ENCODE results near the gene SMOC2. TPM values are rescaled to one million over a fixed set of nuclear protein-coding genes. Genes with fewer than 3 reads are reported as not detected.

Gene SMOC2, protein sequence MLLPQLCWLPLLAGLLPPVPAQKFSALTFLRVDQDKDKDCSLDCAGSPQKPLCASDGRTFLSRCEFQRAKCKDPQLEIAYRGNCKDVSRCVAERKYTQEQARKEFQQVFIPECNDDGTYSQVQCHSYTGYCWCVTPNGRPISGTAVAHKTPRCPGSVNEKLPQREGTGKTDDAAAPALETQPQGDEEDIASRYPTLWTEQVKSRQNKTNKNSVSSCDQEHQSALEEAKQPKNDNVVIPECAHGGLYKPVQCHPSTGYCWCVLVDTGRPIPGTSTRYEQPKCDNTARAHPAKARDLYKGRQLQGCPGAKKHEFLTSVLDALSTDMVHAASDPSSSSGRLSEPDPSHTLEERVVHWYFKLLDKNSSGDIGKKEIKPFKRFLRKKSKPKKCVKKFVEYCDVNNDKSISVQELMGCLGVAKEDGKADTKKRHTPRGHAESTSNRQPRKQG
- polyA plus RNA-seq (0.50 and 1.2 TPM in 2 replicates), polyA minus RNA-seq (0.23 and 0.24 TPM in 2 replicates)

DNA sequence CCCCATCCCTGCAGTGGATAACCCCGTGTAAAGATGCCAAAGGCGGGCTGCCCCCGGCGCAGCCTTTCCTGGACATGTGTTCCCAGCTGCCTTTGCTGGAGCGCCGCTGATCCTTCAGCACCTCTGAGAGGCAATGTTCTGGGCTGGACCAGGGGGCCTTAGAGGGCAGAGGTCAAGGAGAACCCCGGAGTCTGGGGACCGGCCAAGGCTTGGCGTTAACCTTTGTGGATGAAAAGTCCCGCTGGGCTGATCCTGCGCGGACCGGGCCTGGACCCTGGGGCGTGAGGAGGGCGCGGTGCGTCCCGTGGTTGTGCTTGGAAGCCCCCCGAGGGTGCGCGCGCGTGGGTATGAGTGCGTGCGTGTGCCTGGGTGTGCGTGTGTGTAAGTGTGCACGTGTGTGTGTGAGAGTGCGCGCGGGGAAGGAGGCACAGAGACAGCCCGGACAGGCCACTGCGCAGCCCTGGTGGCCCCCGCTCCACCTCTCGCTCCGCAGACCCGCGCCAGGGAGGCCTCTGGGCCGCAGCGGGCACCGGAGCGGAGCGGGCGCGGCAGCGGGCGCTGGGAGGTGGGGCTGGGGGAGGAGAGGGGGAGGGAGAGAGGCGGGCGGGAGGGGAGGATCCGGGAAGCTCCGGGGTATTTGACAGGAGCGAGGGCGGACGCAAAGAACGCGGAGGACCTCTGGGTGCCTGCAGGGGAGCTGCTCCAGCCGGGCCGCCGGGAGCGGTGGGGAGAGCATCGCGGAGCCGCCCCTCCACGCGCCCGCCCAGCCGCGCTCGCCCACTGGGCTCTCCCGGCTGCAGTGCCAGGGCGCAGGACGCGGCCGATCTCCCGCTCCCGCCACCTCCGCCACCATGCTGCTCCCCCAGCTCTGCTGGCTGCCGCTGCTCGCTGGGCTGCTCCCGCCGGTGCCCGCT is at the start of gene SMOC2:
TSS of gene SMOC2 (plus strand) at position 665 of the 914 bp plus-strand sequence. CDS start at position 852, 187 bp downstream.
- Histone ChIP-seq H4K20me1 (ENCODE audit: insufficient read depth) (no peaks in the 10 kb centered on the region), H3K9ac (ENCODE audit: low read length) (peak within 1 kb of the TSS; percentile 38), H3K36me3 (ENCODE audit: insufficient read depth, low read length) (no peaks in the 10 kb centered on the region), H3K4me3 (ENCODE audit: low read length) (peak within 1 kb of the TSS; percentile 71), H3K79me2 (replicated peaks; ENCODE audit: insufficient read depth, low read length) (no peaks in the 10 kb centered on the region), H3K9me3 (ENCODE audit: low read length) (no peaks in the 10 kb centered on the region), H3K9me2 (ENCODE audit: insufficient read depth, low read length) (no peaks in the 10 kb centered on the region), H3F3A (ENCODE audit: insufficient read depth, low read length, poor library complexity, severe bottlenecking) (no peaks in the 10 kb centered on the region), H2AFZ (ENCODE audit: low read depth, low read length) (no peak within 1 kb of the TSS), H3K4me2 (ENCODE audit: low read length) (peak within 1 kb of the TSS; percentile 32), H3K27me3 (ENCODE audit: insufficient read depth, low read depth, low read length) (peaks cover 59% of the 10 kb centered on the region), H3K27ac (ENCODE audit: low read length) (no peak within 1 kb of the TSS)
- TF ChIP-seq POLR2AphosphoS5 (IDR thresholded peaks at IDR 0.05), result no peak
- peak; percentile 24 for TF ChIP-seq RAD21 (conservative IDR thresholded peaks at IDR 0.05)

DNA sequence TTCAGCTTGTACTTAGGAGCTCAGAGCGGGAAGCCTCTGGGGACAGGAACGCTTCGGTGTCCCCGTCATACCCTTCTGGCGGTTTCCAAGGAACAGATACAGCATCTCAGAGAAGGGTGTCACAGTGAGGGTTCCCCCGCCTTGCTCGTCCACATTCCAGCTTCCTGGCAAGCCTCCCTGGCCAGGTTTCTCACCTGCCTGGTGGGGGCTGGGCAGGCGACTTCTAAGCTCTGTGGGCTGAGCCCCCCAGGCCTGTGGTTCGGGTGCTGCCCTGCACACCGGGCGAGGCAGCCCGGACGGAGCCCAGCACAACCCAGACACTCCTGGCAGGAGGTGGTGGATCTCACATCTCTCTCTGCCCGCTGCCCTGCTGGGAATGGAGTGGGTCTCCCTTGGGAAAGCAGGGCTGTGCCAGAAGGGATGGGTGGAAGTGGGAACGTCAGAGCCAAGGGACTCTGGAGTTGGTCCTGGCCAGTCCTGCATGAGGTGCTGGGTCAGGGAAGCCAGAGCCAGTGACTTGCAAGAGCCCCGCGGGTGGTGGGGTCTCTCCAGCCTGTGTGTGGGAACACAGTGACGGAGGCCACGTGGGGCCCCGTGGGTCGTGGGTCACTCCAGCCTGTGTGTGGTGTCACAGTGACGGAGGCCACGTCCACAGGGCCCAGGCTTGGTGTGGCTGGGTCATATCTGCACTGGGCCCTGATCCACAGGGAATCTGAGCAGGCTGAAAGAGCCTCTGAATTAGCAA is 47.7 kb upstream of the SMOC2 start:
- H3K36me3 ChIP-seq (ENCODE audit: insufficient read depth, low read length), result no peaks in the 10 kb centered on the region
- H3K9me2 ChIP-seq (ENCODE audit: insufficient read depth, low read length), result no peaks in the 10 kb centered on the region
- H3K79me2 ChIP-seq (replicated peaks; ENCODE audit: insufficient read depth, low read length), result no peaks in the 10 kb centered on the region
- TF ChIP-seq, protein P1, sequence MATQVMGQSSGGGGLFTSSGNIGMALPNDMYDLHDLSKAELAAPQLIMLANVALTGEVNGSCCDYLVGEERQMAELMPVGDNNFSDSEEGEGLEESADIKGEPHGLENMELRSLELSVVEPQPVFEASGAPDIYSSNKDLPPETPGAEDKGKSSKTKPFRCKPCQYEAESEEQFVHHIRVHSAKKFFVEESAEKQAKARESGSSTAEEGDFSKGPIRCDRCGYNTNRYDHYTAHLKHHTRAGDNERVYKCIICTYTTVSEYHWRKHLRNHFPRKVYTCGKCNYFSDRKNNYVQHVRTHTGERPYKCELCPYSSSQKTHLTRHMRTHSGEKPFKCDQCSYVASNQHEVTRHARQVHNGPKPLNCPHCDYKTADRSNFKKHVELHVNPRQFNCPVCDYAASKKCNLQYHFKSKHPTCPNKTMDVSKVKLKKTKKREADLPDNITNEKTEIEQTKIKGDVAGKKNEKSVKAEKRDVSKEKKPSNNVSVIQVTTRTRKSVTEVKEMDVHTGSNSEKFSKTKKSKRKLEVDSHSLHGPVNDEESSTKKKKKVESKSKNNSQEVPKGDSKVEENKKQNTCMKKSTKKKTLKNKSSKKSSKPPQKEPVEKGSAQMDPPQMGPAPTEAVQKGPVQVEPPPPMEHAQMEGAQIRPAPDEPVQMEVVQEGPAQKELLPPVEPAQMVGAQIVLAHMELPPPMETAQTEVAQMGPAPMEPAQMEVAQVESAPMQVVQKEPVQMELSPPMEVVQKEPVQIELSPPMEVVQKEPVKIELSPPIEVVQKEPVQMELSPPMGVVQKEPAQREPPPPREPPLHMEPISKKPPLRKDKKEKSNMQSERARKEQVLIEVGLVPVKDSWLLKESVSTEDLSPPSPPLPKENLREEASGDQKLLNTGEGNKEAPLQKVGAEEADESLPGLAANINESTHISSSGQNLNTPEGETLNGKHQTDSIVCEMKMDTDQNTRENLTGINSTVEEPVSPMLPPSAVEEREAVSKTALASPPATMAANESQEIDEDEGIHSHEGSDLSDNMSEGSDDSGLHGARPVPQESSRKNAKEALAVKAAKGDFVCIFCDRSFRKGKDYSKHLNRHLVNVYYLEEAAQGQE (IDR thresholded peaks at IDR 0.05; ENCODE audit: borderline replicate concordance), result no peak
- no peak for TF ChIP-seq RAD21 (conservative IDR thresholded peaks at IDR 0.05)
- TF ChIP-seq, protein P2, sequence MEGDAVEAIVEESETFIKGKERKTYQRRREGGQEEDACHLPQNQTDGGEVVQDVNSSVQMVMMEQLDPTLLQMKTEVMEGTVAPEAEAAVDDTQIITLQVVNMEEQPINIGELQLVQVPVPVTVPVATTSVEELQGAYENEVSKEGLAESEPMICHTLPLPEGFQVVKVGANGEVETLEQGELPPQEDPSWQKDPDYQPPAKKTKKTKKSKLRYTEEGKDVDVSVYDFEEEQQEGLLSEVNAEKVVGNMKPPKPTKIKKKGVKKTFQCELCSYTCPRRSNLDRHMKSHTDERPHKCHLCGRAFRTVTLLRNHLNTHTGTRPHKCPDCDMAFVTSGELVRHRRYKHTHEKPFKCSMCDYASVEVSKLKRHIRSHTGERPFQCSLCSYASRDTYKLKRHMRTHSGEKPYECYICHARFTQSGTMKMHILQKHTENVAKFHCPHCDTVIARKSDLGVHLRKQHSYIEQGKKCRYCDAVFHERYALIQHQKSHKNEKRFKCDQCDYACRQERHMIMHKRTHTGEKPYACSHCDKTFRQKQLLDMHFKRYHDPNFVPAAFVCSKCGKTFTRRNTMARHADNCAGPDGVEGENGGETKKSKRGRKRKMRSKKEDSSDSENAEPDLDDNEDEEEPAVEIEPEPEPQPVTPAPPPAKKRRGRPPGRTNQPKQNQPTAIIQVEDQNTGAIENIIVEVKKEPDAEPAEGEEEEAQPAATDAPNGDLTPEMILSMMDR (IDR thresholded peaks at IDR 0.05; ENCODE audit: poor library complexity, severe bottlenecking), result no peak
- TF ChIP-seq EP300 (conservative IDR thresholded peaks at IDR 0.05; ENCODE audit: poor library complexity, severe bottlenecking), result no peak
- TF ChIP-seq MXI1 (conservative IDR thresholded peaks at IDR 0.05; ENCODE audit: poor library complexity, severe bottlenecking), result no peak
- TF ChIP-seq EZH2 (IDR thresholded peaks at IDR 0.05; ENCODE audit: borderline replicate concordance, insufficient read depth, low read length, poor library complexity, severe bottlenecking), result no peak
- no peak for TF ChIP-seq TAF1 (IDR thresholded peaks at IDR 0.05; ENCODE audit: low read depth)
- TF ChIP-seq POLR2AphosphoS5 (IDR thresholded peaks at IDR 0.05), result no peak
- TF ChIP-seq SMC3 (conservative IDR thresholded peaks at IDR 0.05; ENCODE audit: poor library complexity), result no peak
- no peak overlapping the region for H3K27ac ChIP-seq (ENCODE audit: low read length)
- no peak overlapping the region for H2AFZ ChIP-seq (ENCODE audit: low read depth, low read length)
- H3K4me3 ChIP-seq (ENCODE audit: low read length), result no peak overlapping the region
- H3K27me3 ChIP-seq (ENCODE audit: insufficient read depth, low read depth, low read length), result no peaks in the 10 kb centered on the region
- no peaks in the 10 kb centered on the region for H3F3A ChIP-seq (ENCODE audit: insufficient read depth, low read length, poor library complexity, severe bottlenecking)
- no peaks in the 10 kb centered on the region for H4K20me1 ChIP-seq (ENCODE audit: insufficient read depth)
- no peak overlapping the region for H3K9ac ChIP-seq (ENCODE audit: low read length)
- no peak overlapping the region for H3K4me2 ChIP-seq (ENCODE audit: low read length)
- H3K9me3 ChIP-seq (ENCODE audit: low read length), result no peaks in the 10 kb centered on the region
